CD8-positive, alpha-beta memory T cell (primary cell): ENCODE measurements around the gene EPHB3. TPM values are rescaled to one million over a fixed set of nuclear protein-coding genes. Genes with fewer than 3 reads are reported as not detected.

ENCODE experiments used
- CTCF ChIA-PET: fragments of 350-600 bp; sonication (Branson Sonifier 250); formaldehyde crosslinking; loops from one replicate; lab custom pipeline; 2021; ENCODE audit warnings: antibody characterized with exemption; lab: Charles Lee
- POLR2A ChIA-PET: fragments of 350-600 bp; sonication (Branson Sonifier 250); formaldehyde crosslinking; loops from one replicate; lab custom pipeline; 2021; ENCODE audit warnings: antibody characterized with exemption; lab: Charles Lee
- DNase-seq, 5 donors: peaks; one replicate each; pipeline versions ENCODE4 v3.0.0 to v3.0.0-alpha.2; 2020 to 2022; ENCODE audit warnings: mixed read lengths in 1 of 5
- H3K27ac ChIP-seq: one replicate; pipeline ENCODE4 v1.7.0; 2013; ENCODE audit warnings: low read depth, mild to moderate bottlenecking, low read length, moderate library complexity
- H3K27me3 ChIP-seq: 2 replicates; pipeline ENCODE4 v1.7.0; 2013; ENCODE audit warnings: low read length, mild to moderate bottlenecking; ENCODE audit not compliant: insufficient read depth, poor library complexity, severe bottlenecking
- H3K36me3 ChIP-seq: 2 replicates; pipeline ENCODE4 v1.7.0; 2013; ENCODE audit warnings: mild to moderate bottlenecking, low read length, moderate library complexity; ENCODE audit not compliant: insufficient read depth
- H3K4me1 ChIP-seq: 2 replicates; pipeline ENCODE4 v1.7.0; 2013; ENCODE audit warnings: mild to moderate bottlenecking, low read length, moderate library complexity; ENCODE audit not compliant: insufficient read depth
- H3K4me3 ChIP-seq: 2 replicates; pipeline ENCODE4 v1.7.0; 2013; ENCODE audit warnings: mild to moderate bottlenecking, low read length
- H3K9me3 ChIP-seq: 2 replicates; pipeline ENCODE4 v1.7.0; 2013; ENCODE audit warnings: mild to moderate bottlenecking, low read length
- H3K27ac Mint-ChIP-seq, 8 donors: one replicate each; pipeline ENCODE4 v1.8.0; 2020 to 2021; ENCODE audit warnings: mixed read lengths in 8 of 8, mild to moderate bottlenecking in 6 of 8, inconsistent platforms in 3 of 8, moderate library complexity in 3 of 8
- H3K27me3 Mint-ChIP-seq, 2 donors: one replicate each; pipeline ENCODE4 v1.8.0; 2020 to 2021; ENCODE audit warnings: mixed read lengths in 2 of 2, mild to moderate bottlenecking in 1 of 2, moderate library complexity in 1 of 2
- H3K36me3 Mint-ChIP-seq, 3 donors: one replicate each; pipeline ENCODE4 v1.8.0; 2020 to 2021; ENCODE audit warnings: mixed read lengths in 3 of 3, inconsistent platforms in 1 of 3, mild to moderate bottlenecking in 1 of 3
- H3K4me1 Mint-ChIP-seq, 3 donors: one replicate each; pipeline ENCODE4 v1.8.0; 2020 to 2021; ENCODE audit warnings: mixed read lengths in 3 of 3, inconsistent platforms in 1 of 3, mild to moderate bottlenecking in 1 of 3
- H3K4me3 Mint-ChIP-seq, 7 donors: one replicate each; pipeline ENCODE4 v1.8.0; 2020 to 2021; ENCODE audit warnings: mixed read lengths in 7 of 7, mild to moderate bottlenecking in 6 of 7, moderate library complexity in 4 of 7, inconsistent platforms in 2 of 7
- H3K9me3 Mint-ChIP-seq, 5 donors: one replicate each; pipeline ENCODE4 v1.8.0; 2020 to 2022; ENCODE audit warnings: mixed read lengths in 5 of 5, mild to moderate bottlenecking in 3 of 5, moderate library complexity in 2 of 5, inconsistent platforms in 1 of 5
- polyA plus RNA-seq: library from polyadenylated mRNA; unstranded; fragments of 300-500 nt; fragmentation: Illumina TruSeq; gene quantifications from one replicate; pipeline ENCODE4 v1.2.3, GENCODE V29; 2021
- total RNA-seq, 2 experiments: library from RNA; stranded (reverse); gene quantifications; one replicate each; pipeline ENCODE4 v1.2.3, GENCODE V29; 2021

EPHB3 gene
- total and polyA plus RNA-seq, 3 experiments from 2014 or later = 0.04 to 0.31 TPM; not detected in 1

- no peaks in the 10 kb centered on the region for H3K9me3 ChIP-seq
- peaks cover 8% of the 10 kb centered on the region for H3K4me1 ChIP-seq
- peak overlapping the region; percentile 65 for H3K4me3 ChIP-seq
- Mint-ChIP-seq H3K27ac (peak overlapping the region in 1 of 8 donors; percentile 3), H3K4me3 (peak overlapping the region; percentile 79 to 88 (median 83)), H3K36me3 (peaks cover 0 to 1% (median 0%) of the 10 kb centered on the region in 3 donors), H3K9me3 (no peaks in the 10 kb centered on the region), H3K4me1 (peaks cover 7 to 14% (median 10%) of the 10 kb centered on the region in 3 donors), H3K27me3 (peaks cover 33 to 61% of the 10 kb centered on the region in 2 donors)
- no peaks in the 10 kb centered on the region for H3K36me3 ChIP-seq
- CTCF ChIA-PET = interaction anchor here (1.3 to 5.3 kb wide), 3 partner anchors 12 to 154 kb away, joined by 3 to 33 read pairs (median 5); no protein-coding TSS in a partner anchor
- H3K27me3 ChIP-seq = peaks cover 15% of the 10 kb centered on the region
- H3K27ac ChIP-seq = no peak overlapping the region
- POLR2A ChIA-PET = no interaction called here
- DNase-seq = peak in 1 of 5 donors; percentile 32
These were observed 36.1 kb upstream of the EPHB3 start for GRCh38 chr3:184525337-184526087.

GRCh38 chr3:184526088-184526433, 35.5 kb upstream of the EPHB3 start:
- H3K4me1 ChIP-seq = peaks cover 8% of the 10 kb centered on the region
- ChIA-PET CTCF (interaction anchor here (1.3 to 5.3 kb wide), 3 partner anchors 12 to 155 kb away, joined by 3 to 33 read pairs (median 5); no protein-coding TSS in a partner anchor), POLR2A (no interaction called here)
- Mint-ChIP-seq H3K9me3 (no peaks in the 10 kb centered on the region), H3K27me3 (peaks cover 33 to 67% of the 10 kb centered on the region in 2 donors), H3K4me1 (peaks cover 7 to 14% (median 10%) of the 10 kb centered on the region in 3 donors), H3K36me3 (peaks cover 0 to 1% (median 0%) of the 10 kb centered on the region in 3 donors), H3K27ac (no peak overlapping the region), H3K4me3 (peak overlapping the region in 6 of 7 donors; percentile 40 to 67 (median 53))
- H3K4me3 ChIP-seq = peak overlapping the region; percentile 65
- H3K27me3 ChIP-seq = peaks cover 15% of the 10 kb centered on the region
- H3K9me3 ChIP-seq = no peaks in the 10 kb centered on the region
- H3K36me3 ChIP-seq = no peaks in the 10 kb centered on the region
- no peak for DNase-seq
- no peak overlapping the region for H3K27ac ChIP-seq

GRCh38 chr3:184531626-184532280, 29.8 kb upstream of the EPHB3 start:
- H3K36me3 Mint-ChIP-seq = no peaks in the 10 kb centered on the region
- no peak overlapping the region for H3K27ac Mint-ChIP-seq
- Histone ChIP-seq H3K4me1 (no peaks in the 10 kb centered on the region), H3K27me3 (no peaks in the 10 kb centered on the region), H3K9me3 (no peaks in the 10 kb centered on the region), H3K36me3 (no peaks in the 10 kb centered on the region), H3K27ac (no peak overlapping the region), H3K4me3 (no peak overlapping the region)
- POLR2A ChIA-PET = interaction anchor here (0.6 kb wide), 1 partner anchor 127 kb away, joined by 6 read pairs; no protein-coding TSS in a partner anchor
- no peaks in the 10 kb centered on the region for H3K9me3 Mint-ChIP-seq
- H3K27me3 Mint-ChIP-seq = peaks cover 16 to 59% of the 10 kb centered on the region in 2 donors
- no peak for DNase-seq
- H3K4me1 Mint-ChIP-seq = no peaks in the 10 kb centered on the region
- CTCF ChIA-PET = interaction anchor here (1.2 kb wide), 1 partner anchor 18 kb away, joined by 3 read pairs; no protein-coding TSS in a partner anchor
- no peak overlapping the region for H3K4me3 Mint-ChIP-seq

GRCh38 chr3:184532940-184533732, 28.4 kb upstream of the EPHB3 start:
- no peak for DNase-seq
- Histone ChIP-seq H3K4me3 (no peak overlapping the region), H3K4me1 (no peaks in the 10 kb centered on the region), H3K27me3 (no peaks in the 10 kb centered on the region), H3K36me3 (no peaks in the 10 kb centered on the region), H3K27ac (no peak overlapping the region), H3K9me3 (no peaks in the 10 kb centered on the region)
- no peaks in the 10 kb centered on the region for H3K9me3 Mint-ChIP-seq
- H3K4me3 Mint-ChIP-seq = no peak overlapping the region
- peaks cover 13 to 55% of the 10 kb centered on the region in 2 donors for H3K27me3 Mint-ChIP-seq
- POLR2A ChIA-PET = no interaction called here
- no peaks in the 10 kb centered on the region for H3K4me1 Mint-ChIP-seq
- no peak overlapping the region for H3K27ac Mint-ChIP-seq
- CTCF ChIA-PET = no interaction called here
- H3K36me3 Mint-ChIP-seq = no peaks in the 10 kb centered on the region

GRCh38 chr3:184537885-184538665, 23.5 kb upstream of the EPHB3 start:
- H3K4me1 ChIP-seq = no peaks in the 10 kb centered on the region
- ChIA-PET POLR2A (no interaction called here), CTCF (interaction anchor here (0.9 to 3.1 kb wide), 4 partner anchors 9 to 115 kb away, joined by 3 to 12 read pairs (median 4); no protein-coding TSS in a partner anchor)
- Mint-ChIP-seq H3K4me3 (peak overlapping the region in 1 of 7 donors; percentile 30), H3K9me3 (no peaks in the 10 kb centered on the region), H3K36me3 (no peaks in the 10 kb centered on the region), H3K27me3 (peaks cover 12 to 50% of the 10 kb centered on the region in 2 donors), H3K4me1 (peaks cover 0 to 4% (median 2%) of the 10 kb centered on the region in 3 donors), H3K27ac (peak overlapping the region in 1 of 8 donors; percentile 44)
- H3K4me3 ChIP-seq = no peak overlapping the region
- H3K27ac ChIP-seq = no peak overlapping the region
- no peaks in the 10 kb centered on the region for H3K36me3 ChIP-seq
- H3K9me3 ChIP-seq = no peaks in the 10 kb centered on the region
- no peaks in the 10 kb centered on the region for H3K27me3 ChIP-seq
- DNase-seq = no peak

GRCh38 chr3:184538666-184539431, 22.7 kb upstream of the EPHB3 start:
- Histone ChIP-seq H3K27ac (no peak overlapping the region), H3K4me1 (peaks cover 5% of the 10 kb centered on the region), H3K27me3 (peaks cover 4% of the 10 kb centered on the region), H3K4me3 (no peak overlapping the region), H3K9me3 (no peaks in the 10 kb centered on the region), H3K36me3 (no peaks in the 10 kb centered on the region)
- H3K4me3 Mint-ChIP-seq = peak overlapping the region in 1 of 7 donors; percentile 30
- H3K36me3 Mint-ChIP-seq = no peaks in the 10 kb centered on the region
- ChIA-PET CTCF (interaction anchor here (0.9 to 3.1 kb wide), 7 partner anchors 9 to 644 kb away, joined by 3 to 12 read pairs (median 3); no protein-coding TSS in a partner anchor), POLR2A (no interaction called here)
- H3K27ac Mint-ChIP-seq = no peak overlapping the region
- H3K9me3 Mint-ChIP-seq = no peaks in the 10 kb centered on the region
- H3K4me1 Mint-ChIP-seq = peaks cover 2 to 8% (median 5%) of the 10 kb centered on the region in 3 donors
- peaks cover 16 to 50% of the 10 kb centered on the region in 2 donors for H3K27me3 Mint-ChIP-seq
- DNase-seq = no peak
